Measurements from ENCODE around the gene NUDT19. TPM values are rescaled to one million over a fixed set of nuclear protein-coding genes. Genes with fewer than 3 reads are reported as not detected.

The NUDT19 gene
- total and polyA plus RNA-seq, 9 of the 15 experiments (the other 6 are each of a cell fraction or from before 2014, with no cell fraction given) = 9.6 to 38.6 (median 14.4) TPM

DNA sequence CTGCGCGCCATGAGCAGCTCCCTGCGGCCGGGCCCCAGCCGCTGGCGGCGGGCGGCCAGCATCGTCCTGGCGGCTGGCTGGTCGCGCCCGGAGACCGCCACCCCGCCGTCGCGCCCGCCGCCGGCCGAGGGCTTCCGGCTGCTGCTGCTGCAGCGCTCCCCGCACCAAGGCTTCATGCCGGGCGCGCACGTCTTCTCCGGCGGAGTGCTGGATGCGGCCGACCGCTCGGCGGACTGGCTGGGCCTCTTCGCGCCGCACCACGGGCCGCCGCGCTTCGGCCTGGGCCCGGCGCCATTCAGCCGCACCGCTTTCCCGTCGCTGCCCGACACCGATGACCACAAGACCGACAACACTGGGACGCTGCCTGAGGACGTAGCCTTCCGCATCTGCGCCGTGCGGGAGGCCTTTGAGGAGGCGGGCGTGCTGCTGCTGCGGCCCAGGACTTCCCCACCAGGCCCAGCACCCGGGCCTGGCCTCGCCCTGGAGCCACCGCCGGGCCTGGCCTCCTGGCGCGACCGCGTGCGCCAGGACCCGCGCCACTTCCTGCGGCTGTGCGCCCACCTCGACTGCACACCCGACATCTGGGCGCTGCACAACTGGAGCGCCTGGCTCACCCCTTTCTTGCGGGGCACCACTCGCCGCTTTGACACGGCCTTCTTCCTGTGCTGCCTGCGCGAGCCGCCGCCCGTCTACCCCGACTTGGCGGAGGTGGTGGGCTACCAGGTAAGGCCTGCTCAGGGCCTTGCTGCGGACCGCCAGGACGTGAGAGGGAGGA, 518 bp downstream of the NUDT19 start (continued):
- TF ChIP-seq, protein P1, sequence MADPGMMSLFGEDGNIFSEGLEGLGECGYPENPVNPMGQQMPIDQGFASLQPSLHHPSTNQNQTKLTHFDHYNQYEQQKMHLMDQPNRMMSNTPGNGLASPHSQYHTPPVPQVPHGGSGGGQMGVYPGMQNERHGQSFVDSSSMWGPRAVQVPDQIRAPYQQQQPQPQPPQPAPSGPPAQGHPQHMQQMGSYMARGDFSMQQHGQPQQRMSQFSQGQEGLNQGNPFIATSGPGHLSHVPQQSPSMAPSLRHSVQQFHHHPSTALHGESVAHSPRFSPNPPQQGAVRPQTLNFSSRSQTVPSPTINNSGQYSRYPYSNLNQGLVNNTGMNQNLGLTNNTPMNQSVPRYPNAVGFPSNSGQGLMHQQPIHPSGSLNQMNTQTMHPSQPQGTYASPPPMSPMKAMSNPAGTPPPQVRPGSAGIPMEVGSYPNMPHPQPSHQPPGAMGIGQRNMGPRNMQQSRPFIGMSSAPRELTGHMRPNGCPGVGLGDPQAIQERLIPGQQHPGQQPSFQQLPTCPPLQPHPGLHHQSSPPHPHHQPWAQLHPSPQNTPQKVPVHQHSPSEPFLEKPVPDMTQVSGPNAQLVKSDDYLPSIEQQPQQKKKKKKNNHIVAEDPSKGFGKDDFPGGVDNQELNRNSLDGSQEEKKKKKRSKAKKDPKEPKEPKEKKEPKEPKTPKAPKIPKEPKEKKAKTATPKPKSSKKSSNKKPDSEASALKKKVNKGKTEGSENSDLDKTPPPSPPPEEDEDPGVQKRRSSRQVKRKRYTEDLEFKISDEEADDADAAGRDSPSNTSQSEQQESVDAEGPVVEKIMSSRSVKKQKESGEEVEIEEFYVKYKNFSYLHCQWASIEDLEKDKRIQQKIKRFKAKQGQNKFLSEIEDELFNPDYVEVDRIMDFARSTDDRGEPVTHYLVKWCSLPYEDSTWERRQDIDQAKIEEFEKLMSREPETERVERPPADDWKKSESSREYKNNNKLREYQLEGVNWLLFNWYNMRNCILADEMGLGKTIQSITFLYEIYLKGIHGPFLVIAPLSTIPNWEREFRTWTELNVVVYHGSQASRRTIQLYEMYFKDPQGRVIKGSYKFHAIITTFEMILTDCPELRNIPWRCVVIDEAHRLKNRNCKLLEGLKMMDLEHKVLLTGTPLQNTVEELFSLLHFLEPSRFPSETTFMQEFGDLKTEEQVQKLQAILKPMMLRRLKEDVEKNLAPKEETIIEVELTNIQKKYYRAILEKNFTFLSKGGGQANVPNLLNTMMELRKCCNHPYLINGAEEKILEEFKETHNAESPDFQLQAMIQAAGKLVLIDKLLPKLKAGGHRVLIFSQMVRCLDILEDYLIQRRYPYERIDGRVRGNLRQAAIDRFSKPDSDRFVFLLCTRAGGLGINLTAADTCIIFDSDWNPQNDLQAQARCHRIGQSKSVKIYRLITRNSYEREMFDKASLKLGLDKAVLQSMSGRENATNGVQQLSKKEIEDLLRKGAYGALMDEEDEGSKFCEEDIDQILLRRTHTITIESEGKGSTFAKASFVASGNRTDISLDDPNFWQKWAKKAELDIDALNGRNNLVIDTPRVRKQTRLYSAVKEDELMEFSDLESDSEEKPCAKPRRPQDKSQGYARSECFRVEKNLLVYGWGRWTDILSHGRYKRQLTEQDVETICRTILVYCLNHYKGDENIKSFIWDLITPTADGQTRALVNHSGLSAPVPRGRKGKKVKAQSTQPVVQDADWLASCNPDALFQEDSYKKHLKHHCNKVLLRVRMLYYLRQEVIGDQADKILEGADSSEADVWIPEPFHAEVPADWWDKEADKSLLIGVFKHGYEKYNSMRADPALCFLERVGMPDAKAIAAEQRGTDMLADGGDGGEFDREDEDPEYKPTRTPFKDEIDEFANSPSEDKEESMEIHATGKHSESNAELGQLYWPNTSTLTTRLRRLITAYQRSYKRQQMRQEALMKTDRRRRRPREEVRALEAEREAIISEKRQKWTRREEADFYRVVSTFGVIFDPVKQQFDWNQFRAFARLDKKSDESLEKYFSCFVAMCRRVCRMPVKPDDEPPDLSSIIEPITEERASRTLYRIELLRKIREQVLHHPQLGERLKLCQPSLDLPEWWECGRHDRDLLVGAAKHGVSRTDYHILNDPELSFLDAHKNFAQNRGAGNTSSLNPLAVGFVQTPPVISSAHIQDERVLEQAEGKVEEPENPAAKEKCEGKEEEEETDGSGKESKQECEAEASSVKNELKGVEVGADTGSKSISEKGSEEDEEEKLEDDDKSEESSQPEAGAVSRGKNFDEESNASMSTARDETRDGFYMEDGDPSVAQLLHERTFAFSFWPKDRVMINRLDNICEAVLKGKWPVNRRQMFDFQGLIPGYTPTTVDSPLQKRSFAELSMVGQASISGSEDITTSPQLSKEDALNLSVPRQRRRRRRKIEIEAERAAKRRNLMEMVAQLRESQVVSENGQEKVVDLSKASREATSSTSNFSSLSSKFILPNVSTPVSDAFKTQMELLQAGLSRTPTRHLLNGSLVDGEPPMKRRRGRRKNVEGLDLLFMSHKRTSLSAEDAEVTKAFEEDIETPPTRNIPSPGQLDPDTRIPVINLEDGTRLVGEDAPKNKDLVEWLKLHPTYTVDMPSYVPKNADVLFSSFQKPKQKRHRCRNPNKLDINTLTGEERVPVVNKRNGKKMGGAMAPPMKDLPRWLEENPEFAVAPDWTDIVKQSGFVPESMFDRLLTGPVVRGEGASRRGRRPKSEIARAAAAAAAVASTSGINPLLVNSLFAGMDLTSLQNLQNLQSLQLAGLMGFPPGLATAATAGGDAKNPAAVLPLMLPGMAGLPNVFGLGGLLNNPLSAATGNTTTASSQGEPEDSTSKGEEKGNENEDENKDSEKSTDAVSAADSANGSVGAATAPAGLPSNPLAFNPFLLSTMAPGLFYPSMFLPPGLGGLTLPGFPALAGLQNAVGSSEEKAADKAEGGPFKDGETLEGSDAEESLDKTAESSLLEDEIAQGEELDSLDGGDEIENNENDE (IDR thresholded peaks at IDR 0.05; ENCODE audit: low read depth, low read length) = no peak
- peak; percentile 50; the same call in 1 of the 2 replicates for TF ChIP-seq HNRNPL (IDR thresholded peaks at IDR 0.05; ENCODE audit: low read depth, low read length)
- TF ChIP-seq ESRRA (IDR thresholded peaks at IDR 0.05; ENCODE audit: borderline replicate concordance, low read depth) = no peak; the same call in 1 of the 2 replicates
- TF ChIP-seq, protein P2, sequence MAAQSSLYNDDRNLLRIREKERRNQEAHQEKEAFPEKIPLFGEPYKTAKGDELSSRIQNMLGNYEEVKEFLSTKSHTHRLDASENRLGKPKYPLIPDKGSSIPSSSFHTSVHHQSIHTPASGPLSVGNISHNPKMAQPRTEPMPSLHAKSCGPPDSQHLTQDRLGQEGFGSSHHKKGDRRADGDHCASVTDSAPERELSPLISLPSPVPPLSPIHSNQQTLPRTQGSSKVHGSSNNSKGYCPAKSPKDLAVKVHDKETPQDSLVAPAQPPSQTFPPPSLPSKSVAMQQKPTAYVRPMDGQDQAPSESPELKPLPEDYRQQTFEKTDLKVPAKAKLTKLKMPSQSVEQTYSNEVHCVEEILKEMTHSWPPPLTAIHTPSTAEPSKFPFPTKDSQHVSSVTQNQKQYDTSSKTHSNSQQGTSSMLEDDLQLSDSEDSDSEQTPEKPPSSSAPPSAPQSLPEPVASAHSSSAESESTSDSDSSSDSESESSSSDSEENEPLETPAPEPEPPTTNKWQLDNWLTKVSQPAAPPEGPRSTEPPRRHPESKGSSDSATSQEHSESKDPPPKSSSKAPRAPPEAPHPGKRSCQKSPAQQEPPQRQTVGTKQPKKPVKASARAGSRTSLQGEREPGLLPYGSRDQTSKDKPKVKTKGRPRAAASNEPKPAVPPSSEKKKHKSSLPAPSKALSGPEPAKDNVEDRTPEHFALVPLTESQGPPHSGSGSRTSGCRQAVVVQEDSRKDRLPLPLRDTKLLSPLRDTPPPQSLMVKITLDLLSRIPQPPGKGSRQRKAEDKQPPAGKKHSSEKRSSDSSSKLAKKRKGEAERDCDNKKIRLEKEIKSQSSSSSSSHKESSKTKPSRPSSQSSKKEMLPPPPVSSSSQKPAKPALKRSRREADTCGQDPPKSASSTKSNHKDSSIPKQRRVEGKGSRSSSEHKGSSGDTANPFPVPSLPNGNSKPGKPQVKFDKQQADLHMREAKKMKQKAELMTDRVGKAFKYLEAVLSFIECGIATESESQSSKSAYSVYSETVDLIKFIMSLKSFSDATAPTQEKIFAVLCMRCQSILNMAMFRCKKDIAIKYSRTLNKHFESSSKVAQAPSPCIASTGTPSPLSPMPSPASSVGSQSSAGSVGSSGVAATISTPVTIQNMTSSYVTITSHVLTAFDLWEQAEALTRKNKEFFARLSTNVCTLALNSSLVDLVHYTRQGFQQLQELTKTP (IDR thresholded peaks at IDR 0.05; ENCODE audit: low read depth in 1 of 2, partially characterized antibody in 2 of 2) = no peak
- peak; percentile 73; the same call in 1 of the 2 replicates for TF ChIP-seq PHF8 (IDR thresholded peaks at IDR 0.05; ENCODE audit: borderline replicate concordance, low read length)
- TF ChIP-seq, protein P3, sequence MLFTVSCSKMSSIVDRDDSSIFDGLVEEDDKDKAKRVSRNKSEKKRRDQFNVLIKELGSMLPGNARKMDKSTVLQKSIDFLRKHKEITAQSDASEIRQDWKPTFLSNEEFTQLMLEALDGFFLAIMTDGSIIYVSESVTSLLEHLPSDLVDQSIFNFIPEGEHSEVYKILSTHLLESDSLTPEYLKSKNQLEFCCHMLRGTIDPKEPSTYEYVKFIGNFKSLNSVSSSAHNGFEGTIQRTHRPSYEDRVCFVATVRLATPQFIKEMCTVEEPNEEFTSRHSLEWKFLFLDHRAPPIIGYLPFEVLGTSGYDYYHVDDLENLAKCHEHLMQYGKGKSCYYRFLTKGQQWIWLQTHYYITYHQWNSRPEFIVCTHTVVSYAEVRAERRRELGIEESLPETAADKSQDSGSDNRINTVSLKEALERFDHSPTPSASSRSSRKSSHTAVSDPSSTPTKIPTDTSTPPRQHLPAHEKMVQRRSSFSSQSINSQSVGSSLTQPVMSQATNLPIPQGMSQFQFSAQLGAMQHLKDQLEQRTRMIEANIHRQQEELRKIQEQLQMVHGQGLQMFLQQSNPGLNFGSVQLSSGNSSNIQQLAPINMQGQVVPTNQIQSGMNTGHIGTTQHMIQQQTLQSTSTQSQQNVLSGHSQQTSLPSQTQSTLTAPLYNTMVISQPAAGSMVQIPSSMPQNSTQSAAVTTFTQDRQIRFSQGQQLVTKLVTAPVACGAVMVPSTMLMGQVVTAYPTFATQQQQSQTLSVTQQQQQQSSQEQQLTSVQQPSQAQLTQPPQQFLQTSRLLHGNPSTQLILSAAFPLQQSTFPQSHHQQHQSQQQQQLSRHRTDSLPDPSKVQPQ (CRISPR knock-in tag; IDR thresholded peaks at IDR 0.05; ENCODE audit: borderline replicate concordance) = no peak
- no peak for TF ChIP-seq SOX6 (IDR thresholded peaks at IDR 0.05)
- no peak for TF ChIP-seq ZFPM2 (CRISPR knock-in tag; IDR thresholded peaks at IDR 0.05)

Measured in K562 (cell line).